DLD1 (cell line): ENCODE data around the gene MGAT5B.

ENCODE experiments used
- in situ Hi-C: cut with HindIII; loops from 2 replicates; pipeline ENCODE4 v1.10.0; 2017; ENCODE audit warnings: low sequenced_read_pairs

The MGAT5B gene

GRCh38 chr17:76996741-76997694, 128.8 kb downstream of the MGAT5B start:
- in situ Hi-C loops: no loop called here

GRCh38 chr17:76997981-76998531, 129.9 kb downstream of the MGAT5B start:
- in situ Hi-C loops: no loop called here

GRCh38 chr17:76998839-76999238, 130.6 kb downstream of the MGAT5B start:
- in situ Hi-C loops: no loop called here
